Activated CD8-positive, alpha-beta memory T cell treated with anti-CD3 and anti-CD28 coated beads, Interleukin-2, amount 50 U/mL, for 48 hours (primary cell): ENCODE data around the gene PCDHGB2.
"Not testable (repeated sequence)": the region's sequence is repeated elsewhere in the genome, so short reads cannot be mapped to it uniquely, and the experiment has no call there.

Source experiments
- DNase-seq: peaks from one replicate; pipeline ENCODE4 v3.0.0-alpha.2; 2020

The PCDHGB2 gene

GRCh38 chr5:141359790-141360426, at the start of gene PCDHGB2:
Gene PCDHGB2 (plus strand): TSS chr5:141359994. CDS start chr5:141360136, 142 bp downstream.
- no peak for DNase-seq

- DNase-seq: no peak
Measured at GRCh38 chr5:141313711-141314110, 46.1 kb upstream of the PCDHGB2 start.

- not testable (repeated sequence) for DNase-seq
Measured at GRCh38 chr5:141316963-141317362, 42.8 kb upstream of the PCDHGB2 start.

GRCh38 chr5:141319202-141319601, 40.6 kb upstream of the PCDHGB2 start:
- DNase-seq: no peak

GRCh38 chr5:141319699-141320098, 40.1 kb upstream of the PCDHGB2 start:
- DNase-seq: no peak

GRCh38 chr5:141320225-141321169, 39.3 kb upstream of the PCDHGB2 start, which contains the start of gene TAF7:
Gene TAF7 (minus strand): TSS chr5:141320784. CDS start chr5:141320044, 740 bp downstream.
- peak; percentile 94 for DNase-seq

GRCh38 chr5:141322261-141322660, 37.5 kb upstream of the PCDHGB2 start:
- no peak for DNase-seq

GRCh38 chr5:141326088-141326854, 33.5 kb upstream of the PCDHGB2 start:
- DNase-seq: peak; percentile 68

GRCh38 chr5:141328231-141328630, 31.6 kb upstream of the PCDHGB2 start:
- no peak for DNase-seq

- no peak for DNase-seq
Measured at GRCh38 chr5:141330299-141331080, 29.3 kb upstream of the PCDHGB2 start, which contains the start of gene PCDHGA1. Gene PCDHGA1 (plus strand): TSS chr5:141330514.

- DNase-seq: not testable (repeated sequence)
Measured at GRCh38 chr5:141332571-141332970, 27.2 kb upstream of the PCDHGB2 start.

GRCh38 chr5:141338538-141339306, 21.1 kb upstream of the PCDHGB2 start, which contains the start of gene PCDHGA2:
Gene PCDHGA2 (plus strand): TSS chr5:141338760.
- no peak for DNase-seq

GRCh38 chr5:141340781-141341354, 18.9 kb upstream of the PCDHGB2 start:
- DNase-seq: not testable (repeated sequence)

- no peak for DNase-seq
Measured at GRCh38 chr5:141342773-141343172, 17.0 kb upstream of the PCDHGB2 start.

GRCh38 chr5:141343242-141343952, 16.4 kb upstream of the PCDHGB2 start, which contains the start of gene PCDHGA3:
Gene PCDHGA3 (plus strand): TSS chr5:141343829. CDS start chr5:141344034, 205 bp downstream.
- DNase-seq: no peak

GRCh38 chr5:141343953-141344463, 15.8 kb upstream of the PCDHGB2 start:
- no peak for DNase-seq

GRCh38 chr5:141345327-141345726, 14.5 kb upstream of the PCDHGB2 start:
- no peak for DNase-seq

GRCh38 chr5:141346017-141346416, 13.8 kb upstream of the PCDHGB2 start:
- DNase-seq: not testable (repeated sequence)

GRCh38 chr5:141349917-141350619, 9.7 kb upstream of the PCDHGB2 start, which contains the start of gene PCDHGB1:
Gene PCDHGB1 (plus strand): TSS chr5:141350099. CDS start chr5:141350261, 162 bp downstream.
- DNase-seq: no peak
